Subcutaneous adipose tissue (tissue), 4 donors: ENCODE measurements around the gene CYTH1. TPM values are rescaled to one million over a fixed set of nuclear protein-coding genes. Genes with fewer than 3 reads are reported as not detected.

Source experiments
- CTCF ChIP-seq: fragments of 450-650 bp; IDR thresholded peaks from one replicate; pipeline ENCODE4 v1.5.1; 2016; ENCODE audit warnings: low read depth, mild to moderate bottlenecking, control low read depth, antibody characterized with exemption, moderate library complexity
- total RNA-seq, 4 donors: library from RNA; depleted of rRNA; stranded (reverse); fragments of >200 nt; gene quantifications; one replicate each; pipeline ENCODE4 v1.1.0, GENCODE V29; 2016

CYTH1 gene
- total RNA-seq, 4 donors from 2014 or later, result 54.0 to 86.5 (median 71.1) TPM

- no peak for TF ChIP-seq CTCF
Measured at GRCh38 chr17:78680436-78680835, 101.6 kb downstream of the CYTH1 start.

GRCh38 chr17:78679495-78680395 lies 102.3 kb downstream of the CYTH1 start:
- TF ChIP-seq CTCF, result no peak

GRCh38 chr17:78678711-78679110 lies 103.4 kb downstream of the CYTH1 start:
- no peak for TF ChIP-seq CTCF

GRCh38 chr17:78678222-78678557 lies 103.9 kb downstream of the CYTH1 start:
- no peak for TF ChIP-seq CTCF

GRCh38 chr17:78677303-78678221 lies 104.5 kb downstream of the CYTH1 start:
- TF ChIP-seq CTCF, result no peak

GRCh38 chr17:78676412-78677302 lies 105.4 kb downstream of the CYTH1 start:
- TF ChIP-seq CTCF, result no peak
